ENCODE results near the gene RNFT2.

DNA sequence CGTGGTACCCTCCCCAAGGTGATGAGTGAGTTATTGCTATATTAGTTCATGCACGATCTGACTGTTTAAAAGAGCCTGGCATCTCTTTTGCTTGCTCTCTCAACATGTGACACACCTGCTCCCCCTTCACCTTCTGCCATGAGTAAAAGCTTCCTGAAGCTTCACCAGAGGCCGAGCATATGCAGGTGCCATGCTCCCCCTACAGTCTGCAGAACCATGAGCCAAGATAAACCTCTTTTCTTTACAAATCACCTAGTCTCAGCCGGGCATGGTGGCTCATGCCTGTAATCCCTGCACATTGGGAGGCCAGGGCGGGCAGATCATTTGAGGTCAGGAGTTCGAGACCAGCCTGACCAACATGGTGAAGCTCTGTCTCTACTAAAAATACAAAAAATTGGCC, 61.8 kb downstream of the RNFT2 start:
- TF ChIP-seq, protein P1, sequence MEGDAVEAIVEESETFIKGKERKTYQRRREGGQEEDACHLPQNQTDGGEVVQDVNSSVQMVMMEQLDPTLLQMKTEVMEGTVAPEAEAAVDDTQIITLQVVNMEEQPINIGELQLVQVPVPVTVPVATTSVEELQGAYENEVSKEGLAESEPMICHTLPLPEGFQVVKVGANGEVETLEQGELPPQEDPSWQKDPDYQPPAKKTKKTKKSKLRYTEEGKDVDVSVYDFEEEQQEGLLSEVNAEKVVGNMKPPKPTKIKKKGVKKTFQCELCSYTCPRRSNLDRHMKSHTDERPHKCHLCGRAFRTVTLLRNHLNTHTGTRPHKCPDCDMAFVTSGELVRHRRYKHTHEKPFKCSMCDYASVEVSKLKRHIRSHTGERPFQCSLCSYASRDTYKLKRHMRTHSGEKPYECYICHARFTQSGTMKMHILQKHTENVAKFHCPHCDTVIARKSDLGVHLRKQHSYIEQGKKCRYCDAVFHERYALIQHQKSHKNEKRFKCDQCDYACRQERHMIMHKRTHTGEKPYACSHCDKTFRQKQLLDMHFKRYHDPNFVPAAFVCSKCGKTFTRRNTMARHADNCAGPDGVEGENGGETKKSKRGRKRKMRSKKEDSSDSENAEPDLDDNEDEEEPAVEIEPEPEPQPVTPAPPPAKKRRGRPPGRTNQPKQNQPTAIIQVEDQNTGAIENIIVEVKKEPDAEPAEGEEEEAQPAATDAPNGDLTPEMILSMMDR (conservative IDR thresholded peaks at IDR 0.05) = no peak
- no peak for TF ChIP-seq ZFX (IDR thresholded peaks at IDR 0.05)
